ENCODE measurements around the gene SETD7.

Gene SETD7

GRCh38 chr4:139537292-139537691, 18.7 kb downstream of the SETD7 start:
- Histone ChIP-seq H3K27ac (ENCODE audit: low read depth, low read length) (no peak overlapping the region), H3K9me3 (ENCODE audit: insufficient read depth, low read length) (no peaks in the 10 kb centered on the region), H2AFZ (ENCODE audit: low read depth, low read length, severe bottlenecking) (no peak overlapping the region), H3K79me2 (ENCODE audit: insufficient read depth, low read length) (no peaks in the 10 kb centered on the region; the same call in 1 of the 2 replicates), H3K4me3 (ENCODE audit: insufficient read depth, low read length, poor library complexity, severe bottlenecking) (no peak overlapping the region), H4K20me1 (ENCODE audit: low read depth, low read length) (no peaks in the 10 kb centered on the region), H3K4me2 (ENCODE audit: low read depth, low read length, poor library complexity, severe bottlenecking) (no peak overlapping the region), H3K9me2 (replicated peaks; ENCODE audit: insufficient read depth, low read length) (no peaks in the 10 kb centered on the region), H3F3A (ENCODE audit: insufficient read depth) (no peaks in the 10 kb centered on the region; the same call in 1 of the 2 replicates), H3K27me3 (ENCODE audit: low read length) (no peaks in the 10 kb centered on the region), H3K36me3 (ENCODE audit: low read length) (no peaks in the 10 kb centered on the region; the same call in 1 of the 2 replicates), H3K9ac (ENCODE audit: low read length) (no peak overlapping the region)
- no peak for TF ChIP-seq EZH2phosphoT487 (conservative IDR thresholded peaks at IDR 0.05; ENCODE audit: low read length)
- TF ChIP-seq, protein P1, sequence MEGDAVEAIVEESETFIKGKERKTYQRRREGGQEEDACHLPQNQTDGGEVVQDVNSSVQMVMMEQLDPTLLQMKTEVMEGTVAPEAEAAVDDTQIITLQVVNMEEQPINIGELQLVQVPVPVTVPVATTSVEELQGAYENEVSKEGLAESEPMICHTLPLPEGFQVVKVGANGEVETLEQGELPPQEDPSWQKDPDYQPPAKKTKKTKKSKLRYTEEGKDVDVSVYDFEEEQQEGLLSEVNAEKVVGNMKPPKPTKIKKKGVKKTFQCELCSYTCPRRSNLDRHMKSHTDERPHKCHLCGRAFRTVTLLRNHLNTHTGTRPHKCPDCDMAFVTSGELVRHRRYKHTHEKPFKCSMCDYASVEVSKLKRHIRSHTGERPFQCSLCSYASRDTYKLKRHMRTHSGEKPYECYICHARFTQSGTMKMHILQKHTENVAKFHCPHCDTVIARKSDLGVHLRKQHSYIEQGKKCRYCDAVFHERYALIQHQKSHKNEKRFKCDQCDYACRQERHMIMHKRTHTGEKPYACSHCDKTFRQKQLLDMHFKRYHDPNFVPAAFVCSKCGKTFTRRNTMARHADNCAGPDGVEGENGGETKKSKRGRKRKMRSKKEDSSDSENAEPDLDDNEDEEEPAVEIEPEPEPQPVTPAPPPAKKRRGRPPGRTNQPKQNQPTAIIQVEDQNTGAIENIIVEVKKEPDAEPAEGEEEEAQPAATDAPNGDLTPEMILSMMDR (IDR thresholded peaks at IDR 0.05; ENCODE audit: insufficient read depth, low read length, poor library complexity, severe bottlenecking) = no peak

GRCh38 chr4:139535871-139536234, 20.2 kb downstream of the SETD7 start:
- Histone ChIP-seq H3K27me3 (ENCODE audit: low read length) (no peaks in the 10 kb centered on the region), H3K27ac (ENCODE audit: low read depth, low read length) (no peak overlapping the region), H3K79me2 (ENCODE audit: insufficient read depth, low read length) (no peaks in the 10 kb centered on the region; the same call in 1 of the 2 replicates)

DNA sequence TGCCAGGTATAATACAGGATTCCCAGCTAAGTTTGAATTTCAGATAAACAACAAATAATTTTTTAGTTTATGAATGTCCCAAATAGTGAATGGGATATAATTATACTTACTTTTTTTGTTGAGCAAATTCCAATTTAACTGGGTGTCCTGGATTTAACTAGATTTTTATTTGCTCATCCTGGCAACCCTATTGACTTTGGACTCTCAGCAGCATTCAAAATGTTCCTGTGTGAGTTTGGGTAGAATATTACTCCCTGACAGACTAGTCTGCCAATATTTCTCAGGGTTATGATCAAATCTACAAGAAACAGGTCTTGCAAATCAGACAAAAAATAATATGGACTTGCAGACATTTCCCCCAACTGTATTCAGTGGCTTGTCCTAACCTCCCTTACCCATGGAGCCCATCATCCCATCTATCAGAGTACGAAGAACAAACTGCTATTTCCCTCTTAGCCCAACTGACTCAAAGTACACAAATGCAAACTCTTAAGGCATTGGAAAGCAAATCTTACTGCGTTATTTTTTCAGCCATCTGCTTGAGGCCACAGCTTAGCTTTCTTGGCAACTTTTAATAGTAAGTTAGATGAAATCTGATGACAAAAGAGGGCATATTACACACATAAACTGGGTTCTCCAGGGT, 20.7 kb downstream of the SETD7 start:
- TF ChIP-seq, protein P1 (IDR thresholded peaks at IDR 0.05; ENCODE audit: insufficient read depth, low read length, poor library complexity, severe bottlenecking) = no peak
- TF ChIP-seq EZH2phosphoT487 (conservative IDR thresholded peaks at IDR 0.05; ENCODE audit: low read length) = no peak
- Histone ChIP-seq H3K4me3 (ENCODE audit: insufficient read depth, low read length, poor library complexity, severe bottlenecking) (no peak overlapping the region), H3K27me3 (ENCODE audit: low read length) (no peaks in the 10 kb centered on the region), H3K79me2 (ENCODE audit: insufficient read depth, low read length) (no peaks in the 10 kb centered on the region; the same call in 1 of the 2 replicates), H3K9me3 (ENCODE audit: insufficient read depth, low read length) (no peaks in the 10 kb centered on the region), H3K36me3 (ENCODE audit: low read length) (no peaks in the 10 kb centered on the region), H3F3A (ENCODE audit: insufficient read depth) (no peaks in the 10 kb centered on the region; the same call in 1 of the 2 replicates), H3K4me2 (ENCODE audit: low read depth, low read length, poor library complexity, severe bottlenecking) (no peak overlapping the region), H3K9ac (ENCODE audit: low read length) (no peak overlapping the region), H3K9me2 (replicated peaks; ENCODE audit: insufficient read depth, low read length) (no peaks in the 10 kb centered on the region), H2AFZ (ENCODE audit: low read depth, low read length, severe bottlenecking) (no peak overlapping the region), H4K20me1 (ENCODE audit: low read depth, low read length) (no peaks in the 10 kb centered on the region), H3K27ac (ENCODE audit: low read depth, low read length) (no peak overlapping the region)

More at GRCh38 chr4:139535871-139536234, 20.2 kb downstream of the SETD7 start:
- H2AFZ ChIP-seq (ENCODE audit: low read depth, low read length, severe bottlenecking) = no peak overlapping the region
- no peaks in the 10 kb centered on the region for H3K36me3 ChIP-seq (ENCODE audit: low read length)
- no peaks in the 10 kb centered on the region for H4K20me1 ChIP-seq (ENCODE audit: low read depth, low read length)
- H3K4me2 ChIP-seq (ENCODE audit: low read depth, low read length, poor library complexity, severe bottlenecking) = no peak overlapping the region
- no peaks in the 10 kb centered on the region for H3K9me3 ChIP-seq (ENCODE audit: insufficient read depth, low read length)
- TF ChIP-seq, protein P1 (IDR thresholded peaks at IDR 0.05; ENCODE audit: insufficient read depth, low read length, poor library complexity, severe bottlenecking) = no peak
- TF ChIP-seq EZH2phosphoT487 (conservative IDR thresholded peaks at IDR 0.05; ENCODE audit: low read length) = no peak
- no peak overlapping the region for H3K4me3 ChIP-seq (ENCODE audit: insufficient read depth, low read length, poor library complexity, severe bottlenecking)
- H3K9me2 ChIP-seq (replicated peaks; ENCODE audit: insufficient read depth, low read length) = no peaks in the 10 kb centered on the region
- H3F3A ChIP-seq (ENCODE audit: insufficient read depth) = no peaks in the 10 kb centered on the region; the same call in 1 of the 2 replicates
- H3K9ac ChIP-seq (ENCODE audit: low read length) = no peak overlapping the region

Measured in SU-DHL-6 (cell line).